NCI-H1417 (cell line): Measurements from ENCODE around the gene UNC13B.

Source experiments
- DNase-seq, 3 experiments: peaks; one replicate each; lab custom pipeline; 2025; lab: John Stamatoyannopoulos, UW

UNC13B gene

GRCh38 chr9:35426627-35427026 is 264.8 kb downstream of the UNC13B start:
- DNase-seq, result no peak

GRCh38 chr9:35431467-35431866 is 269.7 kb downstream of the UNC13B start:
- no peak for DNase-seq

GRCh38 chr9:35432076-35432475 is 270.3 kb downstream of the UNC13B start:
- DNase-seq, result no peak

GRCh38 chr9:35436933-35437332 is 275.1 kb downstream of the UNC13B start:
- DNase-seq, result no peak

GRCh38 chr9:35446012-35446411 is 284.2 kb downstream of the UNC13B start:
- DNase-seq, result no peak

GRCh38 chr9:35448496-35448895 is 286.7 kb downstream of the UNC13B start:
- DNase-seq, result no peak

- no peak for DNase-seq
These were observed 290.7 kb downstream of the UNC13B start for GRCh38 chr9:35452481-35452880.

- no peak for DNase-seq
These were observed 292.0 kb downstream of the UNC13B start for GRCh38 chr9:35453786-35454185.
